Activated T-helper 17 cell treated with anti-CD3 and anti-CD28 coated beads, Interleukin-2, amount 50 U/mL, for 72 hours (primary cell): ENCODE data around the gene OR1G1. TPM values are rescaled to one million over a fixed set of nuclear protein-coding genes. Genes with fewer than 3 reads are reported as not detected.
"Not testable (repeated sequence)": the region's sequence is repeated elsewhere in the genome, so short reads cannot be mapped to it uniquely, and the experiment has no call there.

Source experiments
- ATAC-seq: fragments of 150-1000 bp; cut with Tn5 transposase; replicated peaks from 2 replicates; pipeline ENCODE4 v1.10.0; 2021; ENCODE audit warnings: mild to moderate bottlenecking, moderate library complexity
- H3K27ac Mint-ChIP-seq: one replicate; pipeline ENCODE4 v1.8.0; 2022; ENCODE audit warnings: mixed read lengths
- H3K27me3 Mint-ChIP-seq: one replicate; pipeline ENCODE4 v1.8.0; 2022; ENCODE audit warnings: mixed read lengths
- H3K36me3 Mint-ChIP-seq: one replicate; pipeline ENCODE4 v1.8.0; 2022; ENCODE audit warnings: low read depth, mild to moderate bottlenecking, mixed read lengths
- H3K4me1 Mint-ChIP-seq: one replicate; pipeline ENCODE4 v1.8.0; 2022; ENCODE audit warnings: mixed read lengths
- H3K4me3 Mint-ChIP-seq: one replicate; pipeline ENCODE4 v1.8.0; 2022; ENCODE audit warnings: mild to moderate bottlenecking, mixed read lengths
- H3K9me3 Mint-ChIP-seq: one replicate; pipeline ENCODE4 v1.8.0; 2022; ENCODE audit warnings: mixed read lengths
- total RNA-seq, 2 donors: library from RNA; stranded (reverse); gene quantifications; one replicate each; pipeline ENCODE4 v1.2.3, GENCODE V29; 2022

OR1G1 gene
- not detected for total RNA-seq

- no peak for ATAC-seq
- Mint-ChIP-seq H3K36me3 (no peaks in the 10 kb centered on the region), H3K27ac (no peak within 1 kb of the TSS), H3K27me3 (peaks cover 38% of the 10 kb centered on the region), H3K4me1 (no peaks in the 10 kb centered on the region), H3K4me3 (no peak within 1 kb of the TSS), H3K9me3 (no peaks in the 10 kb centered on the region)
Measured at GRCh38 chr17:3127451-3127850, at the start of gene OR1G1. TSS of gene OR1G1 (minus strand) at chr17:3127551. CDS start at chr17:3127551, 0 bp downstream.

- no peak for ATAC-seq
- H3K27ac Mint-ChIP-seq: no peak overlapping the region
Measured at GRCh38 chr17:3167574-3167973, 40.2 kb upstream of the OR1G1 start.

GRCh38 chr17:3157218-3157617 lies 29.9 kb upstream of the OR1G1 start:
- no peak for ATAC-seq
- no peaks in the 10 kb centered on the region for H3K4me1 Mint-ChIP-seq

More at GRCh38 chr17:3167574-3167973, 40.2 kb upstream of the OR1G1 start:
- Mint-ChIP-seq H3K9me3 (peaks cover 4% of the 10 kb centered on the region), H3K4me1 (no peaks in the 10 kb centered on the region), H3K27me3 (peaks cover 21% of the 10 kb centered on the region), H3K4me3 (no peak overlapping the region), H3K36me3 (no peaks in the 10 kb centered on the region)

GRCh38 chr17:3137494-3137893 lies 10.1 kb upstream of the OR1G1 start:
- H3K4me3 Mint-ChIP-seq, H3K9me3 Mint-ChIP-seq, H3K36me3 Mint-ChIP-seq, H3K4me1 Mint-ChIP-seq, H3K27ac Mint-ChIP-seq, ATAC-seq: not testable (repeated sequence)
- peaks cover 15% of the 10 kb centered on the region for H3K27me3 Mint-ChIP-seq

More at GRCh38 chr17:3157218-3157617, 29.9 kb upstream of the OR1G1 start:
- Mint-ChIP-seq H3K9me3 (peaks cover 4% of the 10 kb centered on the region), H3K27ac (no peak overlapping the region), H3K36me3 (no peaks in the 10 kb centered on the region), H3K27me3 (peaks cover 35% of the 10 kb centered on the region), H3K4me3 (no peak overlapping the region)

- no peaks in the 10 kb centered on the region for H3K36me3 Mint-ChIP-seq
- H3K27ac Mint-ChIP-seq: no peak within 1 kb of the TSS
- ATAC-seq: no peak
- H3K27me3 Mint-ChIP-seq: peaks cover 30% of the 10 kb centered on the region
- peaks cover 12% of the 10 kb centered on the region for H3K9me3 Mint-ChIP-seq
- no peaks in the 10 kb centered on the region for H3K4me1 Mint-ChIP-seq
- no peak within 1 kb of the TSS for H3K4me3 Mint-ChIP-seq
Measured at GRCh38 chr17:3104322-3104721, 23.0 kb downstream of the OR1G1 start, which contains the start of gene OR1D2. TSS of gene OR1D2 (minus strand) at chr17:3104422. CDS start at chr17:3092996, 11,426 bp downstream.

Other genes with a start within 250 kb of the OR1G1 start
- not detected for gene OR1D5, start 63.9 kb downstream of the OR1G1 start, total RNA-seq
- gene OR1D2, start 23.1 kb downstream of the OR1G1 start, total RNA-seq: not detected
- gene OR1A2, start 70.0 kb upstream of the OR1G1 start, total RNA-seq: not detected
- not detected for gene OR1A1, start 80.1 kb upstream of the OR1G1 start, total RNA-seq
- under 1 TPM in 1 of 2 donors, not detected in 1; 0.35 TPM for gene OR3A1, start 170.8 kb upstream of the OR1G1 start, total RNA-seq